ENCODE measurements around the gene NLRP4.

DNA sequence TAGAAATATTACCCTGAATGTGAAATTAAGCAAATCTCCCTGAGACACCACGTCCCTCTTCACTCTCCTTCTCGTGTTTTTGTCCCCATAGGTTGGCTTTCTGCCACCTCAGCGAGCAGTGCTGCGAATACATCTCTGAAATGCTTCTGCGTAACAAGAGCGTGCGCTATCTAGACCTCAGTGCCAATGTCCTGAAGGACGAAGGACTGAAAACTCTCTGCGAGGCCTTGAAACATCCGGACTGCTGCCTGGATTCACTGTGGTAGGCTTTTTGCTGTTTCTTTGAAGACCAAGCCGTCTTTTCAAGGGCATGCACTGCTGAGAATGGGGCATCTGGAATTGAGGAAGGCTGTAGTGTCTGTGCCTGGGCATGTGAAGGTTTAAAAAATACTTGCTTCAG is 34.4 kb downstream of the NLRP4 start:
- TF ChIP-seq GATA2 (IDR thresholded peaks at IDR 0.05; ENCODE audit: low read depth, low read length) (no peak), GATA3 (IDR thresholded peaks at IDR 0.05; ENCODE audit: low read depth, low read length) (no peak)
